ENCODE results near the gene SYNE2. TPM values are rescaled to one million over a fixed set of nuclear protein-coding genes. Genes with fewer than 3 reads are reported as not detected.

Gene SYNE2
- total RNA-seq, 2 experiments from 2014 or later = 18.4 to 21.8 TPM

GRCh38 chr14:63892265-63892664, 39.5 kb downstream of the SYNE2 start:
- Mint-ChIP-seq H3K4me1 (peaks cover 10% of the 10 kb centered on the region), H3K36me3 (ENCODE audit: low read depth) (peaks cover 3% of the 10 kb centered on the region), H3K4me3 (no peak overlapping the region), H3K27ac (no peak overlapping the region), H3K27me3 (no peaks in the 10 kb centered on the region), H3K9me3 (ENCODE audit: low read depth) (no peaks in the 10 kb centered on the region)
- ATAC-seq (no peak), DNase-seq (no peak)
- intact Hi-C loops (cut with DNase I, micrococcal nuclease) = no loop called here
- POLR2A ChIA-PET = interaction anchor here (0.7 kb wide), 2 partner anchors 449 to 524 kb away, joined by 4 read pairs; no protein-coding TSS in a partner anchor
- CTCF ChIA-PET = no interaction called here

GRCh38 chr14:63893701-63894458, 41.1 kb downstream of the SYNE2 start:
- Mint-ChIP-seq H3K4me1 (peaks cover 13% of the 10 kb centered on the region), H3K27ac (no peak overlapping the region), H3K27me3 (no peaks in the 10 kb centered on the region), H3K36me3 (ENCODE audit: low read depth) (no peaks in the 10 kb centered on the region), H3K4me3 (no peak overlapping the region), H3K9me3 (ENCODE audit: low read depth) (no peaks in the 10 kb centered on the region)
- ATAC-seq (no peak), DNase-seq (no peak)
- ChIA-PET POLR2A (no interaction called here), CTCF (interaction anchor here (0.6 to 1.0 kb wide), 4 partner anchors 15 to 84 kb away, joined by 3 read pairs; no protein-coding TSS in a partner anchor)
- intact Hi-C loops (cut with DNase I, micrococcal nuclease) = no loop called here

GRCh38 chr14:63895510-63895909, 42.7 kb downstream of the SYNE2 start:
- ChIA-PET CTCF (no interaction called here), POLR2A (no interaction called here)
- Mint-ChIP-seq H3K4me3 (no peak overlapping the region), H3K27ac (no peak overlapping the region), H3K27me3 (no peaks in the 10 kb centered on the region), H3K4me1 (peaks cover 17% of the 10 kb centered on the region), H3K36me3 (ENCODE audit: low read depth) (peaks cover 5% of the 10 kb centered on the region), H3K9me3 (ENCODE audit: low read depth) (peaks cover 1% of the 10 kb centered on the region)
- intact Hi-C loops (cut with DNase I, micrococcal nuclease) = no loop called here
- DNase-seq (no peak), ATAC-seq (no peak)

GRCh38 chr14:63896278-63896720, 43.5 kb downstream of the SYNE2 start:
- H3K27me3 Mint-ChIP-seq = no peaks in the 10 kb centered on the region
- H3K4me3 Mint-ChIP-seq = no peak overlapping the region
- no peak overlapping the region for H3K27ac Mint-ChIP-seq
- peaks cover 18% of the 10 kb centered on the region for H3K4me1 Mint-ChIP-seq
- ChIA-PET POLR2A (no interaction called here), CTCF (no interaction called here)
- intact Hi-C loops (cut with DNase I, micrococcal nuclease) = no loop called here
- DNase-seq (no peak), ATAC-seq (no peak)
- H3K36me3 Mint-ChIP-seq (ENCODE audit: low read depth) = peaks cover 5% of the 10 kb centered on the region
- peaks cover 1% of the 10 kb centered on the region for H3K9me3 Mint-ChIP-seq (ENCODE audit: low read depth)

- no peak overlapping the region for H3K4me3 Mint-ChIP-seq
- CTCF ChIA-PET = no interaction called here
- peaks cover 18% of the 10 kb centered on the region for H3K4me1 Mint-ChIP-seq
- POLR2A ChIA-PET = no interaction called here
- H3K36me3 Mint-ChIP-seq (ENCODE audit: low read depth) = peaks cover 5% of the 10 kb centered on the region
- H3K27me3 Mint-ChIP-seq = no peaks in the 10 kb centered on the region
- intact Hi-C loops (cut with DNase I, micrococcal nuclease) = no loop called here
- no peak for DNase-seq
- peaks cover 1% of the 10 kb centered on the region for H3K9me3 Mint-ChIP-seq (ENCODE audit: low read depth)
- ATAC-seq = no peak
- H3K27ac Mint-ChIP-seq = no peak overlapping the region
These were observed 44.9 kb downstream of the SYNE2 start for GRCh38 chr14:63897721-63898163.

- Mint-ChIP-seq H3K27me3 (no peaks in the 10 kb centered on the region), H3K27ac (no peak overlapping the region), H3K4me1 (peaks cover 28% of the 10 kb centered on the region), H3K9me3 (ENCODE audit: low read depth) (peaks cover 1% of the 10 kb centered on the region), H3K4me3 (no peak overlapping the region), H3K36me3 (ENCODE audit: low read depth) (peaks cover 5% of the 10 kb centered on the region)
- CTCF ChIA-PET = interaction anchor here (0.8 kb wide), 1 partner anchor 9 kb away, joined by 3 read pairs; no protein-coding TSS in a partner anchor
- DNase-seq (no peak), ATAC-seq (no peak)
- intact Hi-C loops (cut with DNase I, micrococcal nuclease) = no loop called here
- POLR2A ChIA-PET = no interaction called here
These were observed 47.1 kb downstream of the SYNE2 start for GRCh38 chr14:63899953-63900352.

- DNase-seq (no peak), ATAC-seq (no peak)
- ChIA-PET POLR2A (no interaction called here), CTCF (interaction anchor here (0.6 to 1.1 kb wide), 3 partner anchors 10 to 109 kb away, joined by 3 to 4 read pairs (median 4); no protein-coding TSS in a partner anchor)
- H3K4me1 Mint-ChIP-seq = peaks cover 37% of the 10 kb centered on the region
- H3K36me3 Mint-ChIP-seq (ENCODE audit: low read depth) = peaks cover 5% of the 10 kb centered on the region
- no peak overlapping the region for H3K4me3 Mint-ChIP-seq
- H3K27ac Mint-ChIP-seq = no peak overlapping the region
- H3K27me3 Mint-ChIP-seq = no peaks in the 10 kb centered on the region
- peaks cover 1% of the 10 kb centered on the region for H3K9me3 Mint-ChIP-seq (ENCODE audit: low read depth)
- intact Hi-C loops (cut with DNase I, micrococcal nuclease) = no loop called here
These were observed 48.8 kb downstream of the SYNE2 start for GRCh38 chr14:63901434-63902085.

GRCh38 chr14:63902375-63902976, 49.7 kb downstream of the SYNE2 start:
- CTCF ChIA-PET = interaction anchor here (0.6 to 1.5 kb wide), 6 partner anchors 9 to 397 kb away, joined by 3 to 4 read pairs (median 4); no protein-coding TSS in a partner anchor

GRCh38 chr14:63904724-63905123, 51.9 kb downstream of the SYNE2 start:
- peaks cover 1% of the 10 kb centered on the region for H3K9me3 Mint-ChIP-seq (ENCODE audit: low read depth)
- no peak overlapping the region for H3K4me3 Mint-ChIP-seq
- intact Hi-C loops (cut with DNase I, micrococcal nuclease) = no loop called here
- no peaks in the 10 kb centered on the region for H3K27me3 Mint-ChIP-seq
- ChIA-PET POLR2A (no interaction called here), CTCF (interaction anchor here (0.8 kb wide), 1 partner anchor 16 kb away, joined by 4 read pairs; no protein-coding TSS in a partner anchor)
- H3K4me1 Mint-ChIP-seq = peaks cover 58% of the 10 kb centered on the region
- DNase-seq (no peak), ATAC-seq (no peak)
- peaks cover 5% of the 10 kb centered on the region for H3K36me3 Mint-ChIP-seq (ENCODE audit: low read depth)
- H3K27ac Mint-ChIP-seq = no peak overlapping the region

More at GRCh38 chr14:63902375-63902976, 49.7 kb downstream of the SYNE2 start:
- no peak overlapping the region for H3K4me3 Mint-ChIP-seq
- POLR2A ChIA-PET = interaction anchor here (0.6 kb wide), 2 partner anchors 27 to 42 kb away, joined by 3 to 4 read pairs; no protein-coding TSS in a partner anchor
- DNase-seq (no peak), ATAC-seq (no peak)
- peaks cover 40% of the 10 kb centered on the region for H3K4me1 Mint-ChIP-seq
- H3K9me3 Mint-ChIP-seq (ENCODE audit: low read depth) = peaks cover 1% of the 10 kb centered on the region
- H3K36me3 Mint-ChIP-seq (ENCODE audit: low read depth) = peaks cover 5% of the 10 kb centered on the region
- no peaks in the 10 kb centered on the region for H3K27me3 Mint-ChIP-seq
- H3K27ac Mint-ChIP-seq = no peak overlapping the region
- intact Hi-C loops (cut with DNase I, micrococcal nuclease) = no loop called here

- no peaks in the 10 kb centered on the region for H3K27me3 Mint-ChIP-seq
- intact Hi-C loops (cut with DNase I, micrococcal nuclease) = no loop called here
- H3K9me3 Mint-ChIP-seq (ENCODE audit: low read depth) = no peaks in the 10 kb centered on the region
- no peak overlapping the region for H3K27ac Mint-ChIP-seq
- DNase-seq (no peak), ATAC-seq (no peak)
- POLR2A ChIA-PET = no interaction called here
- CTCF ChIA-PET = interaction anchor here (0.8 kb wide), 1 partner anchor 16 kb away, joined by 4 read pairs; no protein-coding TSS in a partner anchor
- H3K4me3 Mint-ChIP-seq = no peak overlapping the region
- peaks cover 59% of the 10 kb centered on the region for H3K4me1 Mint-ChIP-seq
- H3K36me3 Mint-ChIP-seq (ENCODE audit: low read depth) = no peaks in the 10 kb centered on the region
These were observed 52.6 kb downstream of the SYNE2 start for GRCh38 chr14:63905370-63905769.

GRCh38 chr14:63908667-63909264, 56.0 kb downstream of the SYNE2 start:
- CTCF ChIA-PET = interaction anchor here (1.1 to 1.6 kb wide), 3 partner anchors 9 to 388 kb away, joined by 3 to 6 read pairs (median 3); no protein-coding TSS in a partner anchor
- H3K4me3 Mint-ChIP-seq = peak overlapping the region; percentile 9
- ATAC-seq (no peak), DNase-seq (no peak)
- POLR2A ChIA-PET = interaction anchor here (0.6 kb wide), 1 partner anchor 15 kb away, joined by 3 read pairs; no protein-coding TSS in a partner anchor
- H3K36me3 Mint-ChIP-seq (ENCODE audit: low read depth) = peaks cover 9% of the 10 kb centered on the region
- H3K4me1 Mint-ChIP-seq = peaks cover 59% of the 10 kb centered on the region
- no peaks in the 10 kb centered on the region for H3K27me3 Mint-ChIP-seq
- peak overlapping the region; percentile 15 for H3K27ac Mint-ChIP-seq
- intact Hi-C loops (cut with DNase I, micrococcal nuclease) = loop anchor here in 1 of 2 experiments (2.0 kb wide), 1 partner anchor 26 kb away; no protein-coding TSS in a partner anchor
- H3K9me3 Mint-ChIP-seq (ENCODE audit: low read depth) = no peaks in the 10 kb centered on the region

Data from activated CD4-positive, alpha-beta T cell treated with anti-CD3 and anti-CD28 coated beads for 36 hours (primary cell).